Adrenal gland (tissue), 12 donors: ENCODE measurements around the gene SCARB1. TPM values are rescaled to one million over a fixed set of nuclear protein-coding genes. Genes with fewer than 3 reads are reported as not detected.

ENCODE experiments used
- DNase-seq, 7 donors: peaks; one replicate each; pipeline ENCODE4 v3.0.0-alpha.2; 2019 to 2020
- H3K27ac ChIP-seq, 5 donors: fragments of 200-600 bp; sonication (generic) in 4 of 5; 1 replicate in 3 of 5; 2 replicates in 2 of 5; pipeline versions ENCODE4 v1.5.1 to v1.8.0; 2016 to 2020; ENCODE audit warnings: mild to moderate bottlenecking in 1 of 5
- H3K27me3 ChIP-seq: fragments of 200-600 bp; 2 replicates; pipeline ENCODE4 v1.8.0; 2021
- H3K36me3 ChIP-seq, 2 donors: fragments of 200-600 bp; replicated peaks in 1 of 2; 1 replicate in 1 of 2; 2 replicates in 1 of 2; pipeline versions ENCODE4 v1.5.1 to v1.8.0; 2018 to 2022
- H3K4me1 ChIP-seq, 2 donors: fragments of 200-600 bp; replicated peaks in 1 of 2; 1 replicate in 1 of 2; 2 replicates in 1 of 2; pipeline versions ENCODE4 v1.5.1 to v1.8.0; 2018 to 2021
- H3K4me3 ChIP-seq, 4 donors: fragments of 200-600 bp; sonication (generic) in 3 of 4; one replicate each; pipeline ENCODE4 v1.5.1; 2016 to 2018
- H3K9me3 ChIP-seq, 3 donors: fragments of 200-600 bp; sonication (generic) in 1 of 3; replicated peaks in 1 of 3; 1 replicate in 2 of 3; 2 replicates in 1 of 3; pipeline versions ENCODE4 v1.5.1 to v1.8.0; 2016 to 2021
- CTCF ChIP-seq, 6 experiments: fragments of 450-650 bp in 4 of 6; fragments of 200-600 bp in 2 of 6; sonication (generic) in 1 of 6; IDR thresholded peaks; 1 replicate in 5 of 6; 2 replicates in 1 of 6; pipeline versions ENCODE4 v1.5.1 to v1.8.0; 2016 to 2021; ENCODE audit warnings: antibody characterized with exemption in 6 of 6, mild to moderate bottlenecking in 2 of 6, moderate library complexity in 1 of 6
- POLR2A ChIP-seq, 2 donors: fragments of 450-650 bp; IDR thresholded peaks; one replicate each; pipeline ENCODE4 v1.6.1; 2017; ENCODE audit warnings: antibody characterized with exemption in 2 of 2, mild to moderate bottlenecking in 2 of 2, moderate library complexity in 1 of 2
- WGBS, 4 donors: extraction: QIAGEN DNeasy Blood & Tissue Kit in 2 of 4; methylation state at CpG; one replicate each; pipeline versions ENCODE4 v1.1.5 to v1.1.7; 2013 to 2017; 5-methylcytosine and 5-hydroxymethylcytosine counted together
- intact Hi-C, 2 donors: fragments of 100-400 bp; cut with DNase I; formaldehyde crosslinking; loops; one replicate each; pipeline versions ENCODE4 v1.14.1 to v1.15.0; 2022 to 2023
- polyA plus RNA-seq, 3 donors: library from polyadenylated mRNA; stranded (reverse); fragments of 200-250 nt in 2 of 3; fragments of 350-450 nt in 1 of 3; fragmentation: Illumina TruSeq in 1 of 3; extraction: RNeasy Lipid Tissue Mini Kit (QIAGEN cat#74804) in 1 of 3; gene quantifications; one replicate each; pipeline ENCODE4 v1.2.3, GENCODE V29; 2013 to 2014
- total RNA-seq, 9 donors: library from RNA; depleted of rRNA in 4 of 9; stranded (reverse); fragments of >200 nt in 4 of 9; fragments of 120-200 nt in 1 of 9; fragmentation: NEBNext Ultra II Directional in 1 of 9; extraction: Animal tissue kit (Norgen Biotek cat#: 25700) in 1 of 9; gene quantifications; one replicate each; pipeline versions ENCODE4 v1.1.0 to v1.2.4, GENCODE V29; 2013 to 2023
- donor health status: healthy with polysubstance abuse.
- donor health status: Bipolar disorder and iron deficiency.
- donor health status: DM: yes; HTN: yes; CAD: no.
- donor health status: DM: no; HTN: no; CAD: no.
- donor health status: DM: no; HTN: no; CAD: no.
- donor health status: DM: yes; HTN: yes; CAD: no.

SCARB1 gene
- total and polyA plus RNA-seq, 12 donors, result 213 to 8,580 (median 1,325) TPM

DNA sequence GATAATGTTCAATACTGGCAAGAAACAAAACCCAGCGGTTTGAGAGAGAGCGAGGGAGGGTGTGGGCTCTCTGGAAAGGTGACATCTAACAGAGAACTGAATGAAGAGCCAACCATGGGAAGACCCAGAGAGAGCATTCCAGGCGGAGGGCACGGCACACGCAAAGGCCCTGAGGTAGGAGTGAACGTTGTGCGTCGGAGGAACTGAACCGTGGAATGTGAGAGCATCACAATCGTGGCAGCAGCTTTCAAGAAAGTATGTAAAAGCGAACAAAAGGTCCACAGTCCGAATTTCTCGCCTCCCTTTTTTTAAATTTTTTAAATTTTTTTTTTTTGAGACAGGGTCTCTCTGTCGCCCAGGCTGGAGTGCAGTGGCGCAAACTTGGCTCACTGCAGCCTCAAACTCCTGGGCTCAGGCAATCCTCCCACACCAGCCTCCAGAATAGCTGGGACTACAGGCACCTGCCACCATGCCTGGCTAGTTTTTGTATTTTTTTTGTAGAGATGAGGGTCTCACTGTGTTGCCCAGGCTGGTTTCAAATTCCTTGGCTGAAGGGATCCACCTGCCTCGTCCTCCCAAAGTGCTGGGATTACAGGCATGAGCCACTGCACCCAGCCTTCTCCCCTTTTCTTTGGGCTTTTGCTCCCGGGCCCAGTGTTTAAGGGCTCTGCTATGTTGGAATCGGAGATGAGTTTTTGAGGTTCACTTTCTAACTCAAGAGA, 15.3 kb upstream of the SCARB1 start:
- no peak overlapping the region for H3K4me3 ChIP-seq
- H3K4me1 ChIP-seq, result peaks cover 0 to 4% of the 10 kb centered on the region in 2 donors
- no peaks in the 10 kb centered on the region for H3K36me3 ChIP-seq
- DNase-seq, result no peak
- no peaks in the 10 kb centered on the region for H3K9me3 ChIP-seq
- 90 to 94% (median 92%) methylated on average over 18 of the region's 18 CpGs for WGBS, 4 donors
- no peaks in the 10 kb centered on the region for H3K27me3 ChIP-seq
- H3K27ac ChIP-seq, result no peak overlapping the region
- TF ChIP-seq CTCF (IDR thresholded peaks at IDR 0.05) (no peak), POLR2A (IDR thresholded peaks at IDR 0.05) (no peak)
- intact Hi-C loops, result no loop called here

- Histone ChIP-seq H3K9me3 (no peaks in the 10 kb centered on the region), H3K4me1 (peaks cover 0 to 2% of the 10 kb centered on the region in 2 donors), H3K36me3 (no peaks in the 10 kb centered on the region), H3K4me3 (no peak overlapping the region), H3K27ac (no peak overlapping the region), H3K27me3 (no peaks in the 10 kb centered on the region)
- intact Hi-C loops, result no loop called here
- TF ChIP-seq CTCF (IDR thresholded peaks at IDR 0.05) (no peak), POLR2A (IDR thresholded peaks at IDR 0.05) (no peak)
- WGBS, 4 donors, result 72 to 85% (median 78%) methylated on average over 3 of the region's 3 CpGs
- no peak for DNase-seq
Observed at GRCh38 chr12:124877423-124877822, 13.8 kb upstream of the SCARB1 start.

DNA sequence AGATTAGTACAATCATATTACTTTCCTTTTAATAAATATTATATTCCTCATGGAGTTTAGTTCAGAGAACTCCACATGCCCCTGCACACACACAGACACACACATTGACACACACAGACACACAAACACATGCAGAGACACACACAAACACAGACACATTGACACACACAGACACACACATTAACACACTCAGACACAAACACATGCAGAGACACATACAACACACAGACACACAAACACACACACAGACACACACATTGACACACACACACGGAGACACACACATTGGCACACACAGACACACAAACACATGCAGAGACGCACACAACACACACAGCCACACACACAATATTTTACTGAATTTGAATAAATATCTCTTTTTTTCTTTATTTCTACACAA, 12.5 kb upstream of the SCARB1 start:
- Histone ChIP-seq H3K27ac (no peak overlapping the region), H3K4me1 (peaks cover 0 to 14% of the 10 kb centered on the region in 2 donors), H3K27me3 (no peaks in the 10 kb centered on the region), H3K9me3 (no peaks in the 10 kb centered on the region), H3K36me3 (no peaks in the 10 kb centered on the region), H3K4me3 (no peak overlapping the region)
- no peak for TF ChIP-seq CTCF (IDR thresholded peaks at IDR 0.05)
- no peak for TF ChIP-seq POLR2A (IDR thresholded peaks at IDR 0.05)
- intact Hi-C loops, result no loop called here
- 70 to 90% (median 83%) methylated on average over 2 of the region's 2 CpGs for WGBS, 4 donors
- DNase-seq, result no peak

GRCh38 chr12:124875803-124876132, 12.1 kb upstream of the SCARB1 start:
- Histone ChIP-seq H3K36me3 (no peaks in the 10 kb centered on the region), H3K9me3 (no peaks in the 10 kb centered on the region), H3K27me3 (no peaks in the 10 kb centered on the region), H3K27ac (no peak overlapping the region), H3K4me3 (no peak overlapping the region), H3K4me1 (peaks cover 0 to 14% of the 10 kb centered on the region in 2 donors)
- no peak for DNase-seq
- 61 to 95% (median 89%) methylated on average over 2 of the region's 2 CpGs for WGBS, 4 donors
- intact Hi-C loops, result no loop called here
- TF ChIP-seq POLR2A (IDR thresholded peaks at IDR 0.05), result no peak
- TF ChIP-seq CTCF (IDR thresholded peaks at IDR 0.05), result no peak
